Heart right ventricle (tissue), 16 donors: ENCODE measurements around the gene WNT7A. TPM values are rescaled to one million over a fixed set of nuclear protein-coding genes. Genes with fewer than 3 reads are reported as not detected.

Experiments used
- ATAC-seq, 8 donors: fragments of 200-7000 bp; cut with Tn5 transposase; one replicate each; pipeline ENCODE4 v1.9.1; 2020; ENCODE audit warnings: mild to moderate bottlenecking in 8 of 8, moderate library complexity in 8 of 8, moderate number of reproducible peaks in 1 of 8
- DNase-seq, 2 donors: peaks; one replicate each; pipeline ENCODE4 v3.0.0-alpha.2; 2020
- H3K27ac ChIP-seq, 10 donors: fragments of 200-600 bp; sonication (generic) in 2 of 10; one replicate each; pipeline versions ENCODE4 v1.5.0 to v1.8.0; 2020 to 2022; ENCODE audit warnings: mild to moderate bottlenecking in 3 of 10
- H3K27me3 ChIP-seq, 7 donors: fragments of 200-600 bp; one replicate each; pipeline ENCODE4 v1.8.0; 2021 to 2022; ENCODE audit warnings: mild to moderate bottlenecking in 2 of 7
- H3K36me3 ChIP-seq, 9 donors: fragments of 200-600 bp; sonication (generic) in 1 of 9; one replicate each; pipeline versions ENCODE4 v1.5.0 to v1.8.0; 2020 to 2022; ENCODE audit warnings: mild to moderate bottlenecking in 2 of 9
- H3K4me1 ChIP-seq, 9 donors: fragments of 200-600 bp; sonication (generic) in 1 of 9; one replicate each; pipeline versions ENCODE4 v1.5.0 to v1.8.0; 2020 to 2022; ENCODE audit warnings: mild to moderate bottlenecking in 4 of 9
- H3K4me3 ChIP-seq, 10 donors: fragments of 200-600 bp; sonication (generic) in 2 of 10; one replicate each; pipeline versions ENCODE4 v1.5.0 to v1.8.0; 2020 to 2022; ENCODE audit warnings: mild to moderate bottlenecking in 7 of 10, moderate library complexity in 2 of 10
- H3K9me3 ChIP-seq, 11 donors: fragments of 200-600 bp in 10 of 11; sonication (generic) in 2 of 11; one replicate each; pipeline versions ENCODE4 v1.5.0 to v1.8.0; 2013 to 2022; ENCODE audit warnings: mild to moderate bottlenecking in 2 of 11, control low read depth in 1 of 11, moderate library complexity in 1 of 11
- WGBS, 2 donors: extraction: QIAGEN DNeasy Blood & Tissue Kit; methylation state at CpG; one replicate each; pipeline ENCODE4 v1.1.7; 2013; ENCODE audit warnings: inconsistent platforms in 1 of 2; 5-methylcytosine and 5-hydroxymethylcytosine counted together
- intact Hi-C, 10 donors: fragments of 100-400 bp; cut with DNase I; formaldehyde crosslinking; loops; one replicate each; pipeline versions ENCODE4 v1.11.1 to v1.14.2; 2022
- polyA plus RNA-seq, 2 donors: library from polyadenylated mRNA; stranded (reverse); fragments of 200-250 nt; gene quantifications; one replicate each; pipeline ENCODE4 v1.2.3, GENCODE V29; 2013
- total RNA-seq, 10 donors: library from RNA; stranded (reverse); fragmentation: NEBNext Ultra II Directional in 3 of 10; extraction: Animal tissue kit (Norgen Biotek cat#: 25700) in 3 of 10; gene quantifications; one replicate each; pipeline versions ENCODE4 v1.2.1 to v1.2.4, GENCODE V29; 2021 to 2023
- TF ChIP-seq, protein P1 (sequence below), 9 donors: fragments of 200-600 bp; sonication (generic) in 2 of 9; IDR thresholded peaks; one replicate each; pipeline versions ENCODE4 v1.5.0 to v1.8.0; 2021 to 2022; ENCODE audit warnings: antibody characterized with exemption in 9 of 9, mild to moderate bottlenecking in 5 of 9, moderate library complexity in 1 of 9
- donor health status: Arrhythmogenic right ventricular cardiomyopathy.
- donor health status: ischemic (EF 13 %, LVEDD 7.1; RV severe dilation, severe dysfunction).
- donor health status: healthy with polysubstance abuse.
- donor health status: DM: no; HTN: yes; CAD: no.
- donor health status: DM: no; HTN: no; CAD: no.
- donor health status: ischemic (EF 25% LVEDD 6.9; RV normal size, moderate dysfunction).
- donor health status: ischemic (EF 25% LVEDD 5.7; RV mildly dilated, moderate dysfunction).
- donor health status: healthy.
- donor health status: DM: yes; HTN: yes; CAD: no.
- donor health status: Ischemic cardiomyopathy.
- donor health status: ischemic (EF 35%, LVEDD 5.7; RV mildly dilated, moderate dysfunction).
- donor health status: nonischemic (EF 11% LVEDD 7.7; RV severe dilation, severe dysfunction).
- donor health status: DM: yes; HTN: yes; CAD: no.
- donor health status: PGD.
- donor health status: ischemic (EF 29% LVEDD 5.4; RV normal size, mild dysfunction).
- donor health status: nonischemic (EF 23%, LVEDD 6.1; RV moderate dilation, normal function).

WNT7A gene
- total and polyA plus RNA-seq, 12 donors = not detected

GRCh38 chr3:13870902-13871301 is 9.0 kb downstream of the WNT7A start:
- WGBS, 2 donors = 89 to 94% methylated on average over 2 of the region's 2 CpGs
- TF ChIP-seq, protein P1, sequence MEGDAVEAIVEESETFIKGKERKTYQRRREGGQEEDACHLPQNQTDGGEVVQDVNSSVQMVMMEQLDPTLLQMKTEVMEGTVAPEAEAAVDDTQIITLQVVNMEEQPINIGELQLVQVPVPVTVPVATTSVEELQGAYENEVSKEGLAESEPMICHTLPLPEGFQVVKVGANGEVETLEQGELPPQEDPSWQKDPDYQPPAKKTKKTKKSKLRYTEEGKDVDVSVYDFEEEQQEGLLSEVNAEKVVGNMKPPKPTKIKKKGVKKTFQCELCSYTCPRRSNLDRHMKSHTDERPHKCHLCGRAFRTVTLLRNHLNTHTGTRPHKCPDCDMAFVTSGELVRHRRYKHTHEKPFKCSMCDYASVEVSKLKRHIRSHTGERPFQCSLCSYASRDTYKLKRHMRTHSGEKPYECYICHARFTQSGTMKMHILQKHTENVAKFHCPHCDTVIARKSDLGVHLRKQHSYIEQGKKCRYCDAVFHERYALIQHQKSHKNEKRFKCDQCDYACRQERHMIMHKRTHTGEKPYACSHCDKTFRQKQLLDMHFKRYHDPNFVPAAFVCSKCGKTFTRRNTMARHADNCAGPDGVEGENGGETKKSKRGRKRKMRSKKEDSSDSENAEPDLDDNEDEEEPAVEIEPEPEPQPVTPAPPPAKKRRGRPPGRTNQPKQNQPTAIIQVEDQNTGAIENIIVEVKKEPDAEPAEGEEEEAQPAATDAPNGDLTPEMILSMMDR (IDR thresholded peaks at IDR 0.05) = no peak
- no peaks in the 10 kb centered on the region for H3K36me3 ChIP-seq
- no peak overlapping the region for H3K27ac ChIP-seq
- no peak for DNase-seq
- ATAC-seq = no peak
- intact Hi-C loops = no loop called here
- H3K4me1 ChIP-seq = no peaks in the 10 kb centered on the region
- no peak overlapping the region for H3K4me3 ChIP-seq
- peaks cover 0 to 53% (median 21%) of the 10 kb centered on the region in 7 donors for H3K27me3 ChIP-seq
- H3K9me3 ChIP-seq = peaks cover 0 to 10% (median 0%) of the 10 kb centered on the region in 11 donors

- ATAC-seq = no peak
- H3K4me3 ChIP-seq = no peak overlapping the region
- no peak overlapping the region for H3K27ac ChIP-seq
- peaks cover 0 to 53% (median 21%) of the 10 kb centered on the region in 7 donors for H3K27me3 ChIP-seq
- TF ChIP-seq, protein P1 (IDR thresholded peaks at IDR 0.05) = no peak
- peaks cover 0 to 10% (median 0%) of the 10 kb centered on the region in 11 donors for H3K9me3 ChIP-seq
- no peaks in the 10 kb centered on the region for H3K36me3 ChIP-seq
- intact Hi-C loops = no loop called here
- H3K4me1 ChIP-seq = no peaks in the 10 kb centered on the region
- DNase-seq = no peak
- WGBS, 2 donors = 59 to 66% methylated on average over 4 of the region's 4 CpGs
Observed at GRCh38 chr3:13869761-13870343, 10.0 kb downstream of the WNT7A start.

- intact Hi-C loops = no loop called here
- TF ChIP-seq, protein P1 (IDR thresholded peaks at IDR 0.05) = no peak
- H3K4me1 ChIP-seq = no peaks in the 10 kb centered on the region
- no peak overlapping the region for H3K27ac ChIP-seq
- DNase-seq (no peak), ATAC-seq (no peak)
- WGBS, 2 donors = 53 to 82% methylated on average over 2 of the region's 2 CpGs
- H3K4me3 ChIP-seq = no peak overlapping the region
- H3K36me3 ChIP-seq = no peaks in the 10 kb centered on the region
- peaks cover 0 to 53% (median 25%) of the 10 kb centered on the region in 7 donors for H3K27me3 ChIP-seq
- H3K9me3 ChIP-seq = peaks cover 0 to 10% (median 0%) of the 10 kb centered on the region in 11 donors
Observed at GRCh38 chr3:13868844-13869724, 10.8 kb downstream of the WNT7A start.

DNA sequence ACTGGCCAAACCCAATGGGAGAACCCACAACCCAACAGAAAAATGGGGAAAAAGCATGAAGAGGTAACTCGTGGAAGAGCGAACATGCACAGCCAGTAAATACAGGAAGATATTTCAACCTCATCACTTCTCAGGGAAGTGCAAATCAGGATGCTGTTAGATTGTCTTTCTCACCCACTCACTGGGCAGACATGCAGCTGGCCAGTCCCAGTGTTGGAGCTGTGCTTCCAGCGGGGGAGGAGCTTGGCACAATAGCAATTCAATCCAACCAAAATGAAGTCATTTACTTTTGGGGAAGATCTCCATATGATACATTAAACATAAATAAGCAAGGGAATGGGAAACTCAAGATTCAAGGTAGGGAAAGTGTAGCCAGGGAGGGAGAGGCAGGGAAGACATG is 12.1 kb downstream of the WNT7A start:
- WGBS, 2 donors = 70 to 80% methylated on average over 3 of the region's 3 CpGs
- peaks cover 0 to 10% (median 0%) of the 10 kb centered on the region in 11 donors for H3K9me3 ChIP-seq
- no peak for DNase-seq
- no peak for ATAC-seq
- H3K36me3 ChIP-seq = no peaks in the 10 kb centered on the region
- no peak overlapping the region for H3K4me3 ChIP-seq
- intact Hi-C loops = no loop called here
- peaks cover 0 to 51% (median 38%) of the 10 kb centered on the region in 7 donors for H3K27me3 ChIP-seq
- TF ChIP-seq, protein P1 (IDR thresholded peaks at IDR 0.05) = no peak
- no peaks in the 10 kb centered on the region for H3K4me1 ChIP-seq
- H3K27ac ChIP-seq = no peak overlapping the region
